ENCODE results near the gene SPEM1.

Gene SPEM1, protein sequence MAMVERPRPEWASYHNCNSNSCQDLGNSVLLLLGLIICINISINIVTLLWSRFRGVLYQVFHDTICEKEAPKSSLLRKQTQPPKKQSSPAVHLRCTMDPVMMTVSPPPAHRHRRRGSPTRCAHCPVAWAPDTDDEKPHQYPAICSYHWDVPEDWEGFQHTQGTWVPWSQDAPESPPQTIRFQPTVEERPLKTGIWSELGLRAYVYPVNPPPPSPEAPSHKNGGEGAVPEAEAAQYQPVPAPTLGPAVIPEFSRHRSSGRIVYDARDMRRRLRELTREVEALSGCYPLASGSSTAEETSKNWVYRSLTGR

DNA sequence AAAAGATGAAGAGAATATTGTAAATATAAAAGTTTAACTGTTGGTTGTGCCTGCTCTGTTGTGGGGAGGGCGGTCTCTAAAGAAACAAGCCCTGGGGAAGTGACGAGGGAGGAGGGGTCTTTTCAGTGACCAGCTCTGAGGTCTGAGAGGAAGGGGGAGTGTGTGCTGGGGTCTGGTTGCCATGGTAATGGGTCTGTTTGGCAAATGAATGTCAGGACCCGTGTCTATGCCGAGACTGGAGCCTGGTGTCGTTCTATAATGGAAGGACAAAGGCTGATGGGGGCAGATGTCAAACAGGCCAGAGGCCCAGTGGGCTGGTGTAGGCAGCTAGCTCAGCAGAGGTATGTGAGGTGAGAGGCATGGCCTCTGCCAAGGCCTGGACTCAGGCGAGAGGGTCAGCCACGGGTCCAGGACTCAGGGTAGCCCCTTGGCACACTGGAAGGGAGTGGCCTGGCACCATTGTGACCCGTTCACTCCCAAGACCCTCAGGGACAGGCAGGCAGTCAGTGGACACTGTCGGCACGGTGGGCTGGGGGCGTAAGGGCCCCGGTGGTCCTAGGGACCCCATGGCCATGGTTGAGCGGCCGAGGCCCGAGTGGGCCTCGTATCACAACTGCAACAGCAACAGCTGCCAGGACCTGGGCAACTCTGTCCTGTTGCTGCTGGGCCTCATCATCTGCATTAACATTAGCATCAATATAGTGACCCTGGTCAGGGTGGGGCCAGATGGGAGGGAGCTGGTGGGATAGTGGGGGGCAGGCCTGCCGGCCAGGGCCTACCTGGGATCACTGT lies at the start of gene SPEM1:
Gene SPEM1, plus strand, starts transcription at position 506 of the 792 bp plus-strand sequence. Its CDS starts 61 bp downstream, at position 567.
- DNase-seq (ENCODE audit: low spot score): no peak

DNA sequence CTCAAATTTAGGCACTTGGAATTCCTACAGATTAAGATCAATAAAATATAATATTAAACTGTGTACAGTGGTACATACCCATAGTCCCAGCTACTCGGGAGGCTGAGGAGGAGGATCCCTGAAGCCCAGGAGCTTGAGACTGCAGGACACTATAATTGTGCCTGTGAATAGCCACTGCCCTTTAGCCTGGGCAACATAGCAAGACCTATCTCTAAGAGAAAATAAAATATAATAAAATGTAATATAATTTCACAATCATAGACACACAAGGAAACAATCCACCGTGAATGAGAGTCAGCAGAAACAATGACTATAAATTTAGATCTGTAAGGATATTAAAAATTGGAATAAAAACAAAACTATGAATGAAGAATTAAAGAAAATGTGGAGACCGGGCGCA lies 49.3 kb upstream of the SPEM1 start:
- DNase-seq (ENCODE audit: low spot score): no peak

DNA sequence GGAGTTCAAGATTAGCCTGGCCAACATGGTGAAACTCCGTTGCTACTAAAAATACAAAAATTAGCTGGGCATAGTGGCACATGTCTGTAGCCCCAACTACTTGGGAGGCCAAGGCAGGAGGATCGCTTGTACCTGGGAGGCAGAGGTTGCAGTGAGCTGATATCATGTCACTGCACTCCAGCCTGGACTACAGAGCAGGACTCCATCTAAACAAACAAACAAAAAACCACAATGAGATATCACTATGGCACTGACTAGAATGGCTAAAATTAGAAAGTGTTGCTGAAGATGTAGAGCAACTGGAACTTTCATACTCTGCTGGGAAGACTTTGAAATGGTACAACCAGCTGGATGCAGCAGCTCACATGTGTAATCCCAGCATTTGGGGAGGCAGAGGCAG lies 45.8 kb upstream of the SPEM1 start:
- DNase-seq (ENCODE audit: low spot score): no peak

DNA sequence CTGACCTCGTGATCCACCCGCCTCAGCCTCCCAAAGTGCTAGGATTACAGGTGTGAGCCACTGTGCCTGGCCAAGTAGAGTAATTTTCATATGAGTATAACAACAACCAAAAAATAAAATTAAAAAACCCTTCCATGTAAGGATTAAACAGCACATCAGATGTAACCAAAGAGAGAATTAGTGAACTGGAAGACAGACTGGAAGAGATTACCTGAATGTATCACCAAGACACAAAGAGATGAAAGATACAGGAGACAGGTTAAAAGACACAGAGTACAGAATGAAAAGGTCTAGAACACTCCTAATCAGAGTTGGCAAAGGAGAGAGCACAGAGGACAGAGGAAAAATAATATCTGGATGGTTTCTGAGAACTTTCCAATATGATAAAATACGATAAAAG lies 41.0 kb upstream of the SPEM1 start:
- DNase-seq (ENCODE audit: low spot score): no peak

DNA sequence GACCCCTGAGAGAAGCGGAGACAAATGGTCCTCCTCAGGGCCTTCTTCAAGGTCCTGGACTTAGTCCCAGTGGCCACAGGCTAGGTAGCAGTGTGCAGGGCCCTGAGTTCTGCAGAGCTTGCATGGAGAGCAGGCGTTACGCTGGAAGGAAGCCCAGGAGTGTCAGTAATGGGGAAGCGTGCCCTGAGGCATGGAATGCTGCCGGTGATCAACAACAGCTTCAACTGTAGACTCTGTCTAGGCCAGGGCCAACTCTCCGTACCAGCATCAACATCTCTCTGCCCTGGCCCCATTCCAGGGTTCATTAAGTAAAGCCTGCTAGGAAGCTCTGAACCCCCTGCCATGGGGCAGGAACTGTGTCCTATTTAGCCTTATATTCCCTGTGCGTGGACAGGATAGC lies 39.8 kb upstream of the SPEM1 start:
- DNase-seq (ENCODE audit: low spot score): peak; percentile 82

DNA sequence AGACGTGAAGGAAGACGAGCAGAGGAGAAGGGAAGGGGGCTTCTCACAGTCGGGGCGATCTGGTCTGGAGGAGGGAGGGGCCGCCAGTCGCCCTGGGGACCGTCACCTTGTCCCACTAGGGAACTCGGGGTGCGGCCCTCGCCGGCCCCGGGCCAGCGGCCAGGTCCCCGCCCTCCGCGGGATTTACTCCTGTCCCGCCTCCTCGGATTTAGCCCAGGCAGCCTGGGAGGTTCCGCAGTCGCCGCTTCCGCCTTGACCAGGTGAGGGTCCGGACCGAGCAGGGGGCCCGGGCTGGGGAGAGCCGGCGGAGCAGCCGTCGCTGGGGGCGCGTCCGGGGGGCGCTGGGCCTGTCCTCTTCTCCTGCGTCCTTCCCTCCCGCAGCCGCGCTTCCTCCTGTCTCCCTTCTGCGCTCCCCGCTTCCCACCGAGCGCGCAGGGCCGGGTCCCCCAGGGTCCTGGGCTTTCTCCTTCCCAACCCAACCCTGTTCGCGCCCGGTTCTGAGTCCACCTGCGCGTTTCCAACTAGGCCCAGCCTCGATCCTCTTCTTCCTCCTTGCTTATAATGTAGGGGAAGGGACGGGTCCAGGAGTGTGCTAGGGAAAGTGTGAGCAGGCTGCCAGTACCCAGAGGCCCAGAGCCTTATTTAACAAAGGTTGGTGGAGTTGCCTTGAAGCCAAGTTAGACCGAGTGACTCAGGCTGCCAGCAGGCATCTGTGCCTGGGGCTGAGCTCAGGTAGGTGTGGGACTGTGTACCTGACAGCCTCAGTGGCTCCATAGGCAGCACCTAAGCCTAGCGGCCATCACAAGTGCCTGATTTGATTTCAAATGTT lies 39.1 kb upstream of the SPEM1 start, which contains the start of gene TNK1:
Gene TNK1, plus strand, starts transcription at position 235 of the 829 bp plus-strand sequence. CDS start 1,838 bp downstream, outside the sequence.
- peak; percentile 63 for DNase-seq (ENCODE audit: low spot score)

DNA sequence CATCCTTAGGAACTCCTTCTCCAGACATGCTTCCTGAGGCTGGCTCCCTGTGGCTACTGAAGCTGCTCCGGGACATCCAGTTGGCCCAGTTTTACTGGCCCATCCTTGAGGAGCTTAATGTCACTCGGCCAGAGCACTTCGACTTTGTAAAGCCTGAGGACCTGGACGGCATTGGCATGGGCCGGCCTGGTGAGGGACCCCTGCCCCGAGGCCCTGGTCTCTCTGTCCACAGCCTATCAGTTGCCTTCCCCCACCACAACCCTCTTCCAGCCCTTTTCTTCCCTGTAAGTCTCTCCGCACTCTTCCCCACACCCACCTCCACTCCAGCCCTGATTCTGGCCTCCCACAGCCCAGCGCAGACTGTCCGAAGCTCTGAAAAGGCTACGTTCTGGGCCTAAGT lies 37.2 kb upstream of the SPEM1 start:
- DNase-seq (ENCODE audit: low spot score): no peak

DNA sequence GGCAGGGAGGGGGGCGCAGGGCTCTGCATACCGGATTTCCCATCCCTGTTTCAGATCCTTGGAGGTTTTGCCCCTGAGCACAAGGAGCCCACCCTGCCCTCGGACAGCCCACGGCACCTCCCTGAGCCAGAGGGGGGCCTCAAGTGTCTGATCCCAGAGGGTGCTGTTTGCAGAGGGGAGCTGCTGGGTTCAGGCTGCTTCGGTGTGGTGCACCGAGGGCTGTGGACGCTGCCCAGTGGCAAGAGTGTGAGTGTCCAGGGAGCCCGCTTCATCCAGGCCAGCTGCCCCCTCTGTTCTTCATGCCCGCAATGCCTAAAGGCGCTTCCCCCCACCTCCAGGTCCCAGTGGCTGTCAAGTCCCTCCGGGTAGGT lies 36.8 kb upstream of the SPEM1 start:
- no peak for DNase-seq (ENCODE audit: low spot score)

DNA sequence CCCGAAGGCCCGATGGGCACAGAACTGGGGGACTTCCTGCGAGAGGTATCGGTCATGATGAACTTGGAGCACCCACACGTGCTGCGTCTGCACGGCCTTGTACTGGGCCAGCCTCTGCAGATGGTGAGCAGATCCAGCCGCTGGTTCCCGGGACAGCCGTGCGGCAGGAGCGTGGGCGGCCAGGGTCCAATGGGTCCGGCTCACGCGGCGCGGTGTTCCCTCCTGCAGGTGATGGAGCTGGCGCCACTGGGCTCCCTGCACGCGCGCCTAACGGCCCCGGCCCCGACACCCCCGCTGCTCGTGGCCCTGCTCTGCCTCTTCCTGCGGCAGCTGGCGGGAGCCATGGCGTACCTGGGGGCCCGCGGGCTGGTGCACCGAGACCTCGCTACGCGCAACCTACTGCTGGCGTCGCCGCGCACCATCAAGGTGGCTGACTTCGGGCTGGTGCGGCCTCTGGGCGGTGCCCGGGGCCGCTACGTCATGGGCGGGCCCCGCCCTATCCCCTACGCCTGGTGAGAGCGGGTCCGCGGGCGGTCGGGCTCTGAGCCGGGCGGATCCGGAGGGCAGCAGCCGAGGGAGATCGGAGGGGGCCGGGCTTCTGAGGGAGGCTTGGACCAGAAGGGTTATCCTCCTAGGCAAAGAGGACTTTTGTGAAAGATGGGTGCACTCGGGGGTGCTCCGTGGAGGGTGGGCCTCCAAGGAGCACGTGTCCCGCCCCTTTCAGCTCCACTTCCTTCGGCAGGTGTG lies 36.2 kb upstream of the SPEM1 start:
- DNase-seq (ENCODE audit: low spot score): peak; percentile 40

DNA sequence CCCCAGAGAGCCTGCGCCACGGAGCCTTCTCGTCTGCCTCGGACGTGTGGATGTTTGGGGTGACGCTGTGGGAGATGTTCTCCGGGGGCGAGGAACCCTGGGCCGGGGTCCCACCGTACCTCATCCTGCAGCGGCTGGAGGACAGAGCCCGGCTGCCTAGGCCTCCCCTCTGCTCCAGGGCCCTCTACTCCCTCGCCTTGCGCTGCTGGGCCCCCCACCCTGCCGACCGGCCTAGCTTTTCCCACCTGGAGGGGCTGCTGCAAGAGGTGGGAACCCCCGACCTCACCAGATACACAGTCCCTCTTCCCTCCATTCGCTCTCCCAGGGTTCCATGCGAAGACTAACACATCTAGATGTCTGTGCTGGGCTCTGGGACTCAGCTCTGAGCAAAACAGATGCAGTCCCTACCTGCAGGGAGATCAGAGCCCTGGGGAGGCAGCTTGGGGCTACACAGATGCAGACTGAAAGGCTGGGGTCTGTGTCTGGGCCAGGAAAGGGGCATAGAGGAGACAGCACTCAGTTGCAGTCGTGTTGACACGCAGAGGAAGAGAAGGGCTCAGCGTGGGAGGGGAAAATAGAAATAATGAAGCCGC lies 35.5 kb upstream of the SPEM1 start:
- no peak for DNase-seq (ENCODE audit: low spot score)

DNA sequence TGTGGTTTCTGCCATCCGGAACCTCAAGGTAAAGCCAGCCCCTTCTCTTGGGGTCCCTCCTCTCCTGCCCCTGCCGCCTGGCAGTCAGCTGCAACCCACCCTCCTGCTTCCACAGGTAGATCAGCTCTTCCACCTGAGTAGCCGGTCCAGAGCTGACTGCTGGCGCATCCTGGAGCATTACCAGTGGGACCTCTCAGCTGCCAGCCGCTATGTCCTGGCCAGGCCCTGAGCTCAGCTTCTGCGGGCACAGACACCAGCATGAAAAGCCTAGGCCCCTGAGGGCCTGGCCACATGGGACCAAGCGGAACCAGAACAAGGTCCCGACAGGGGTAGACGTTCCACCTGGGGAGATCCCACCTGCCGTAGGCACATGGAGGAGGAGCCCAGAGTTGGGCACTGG lies 31.3 kb upstream of the SPEM1 start:
- DNase-seq (ENCODE audit: low spot score): no peak

DNA sequence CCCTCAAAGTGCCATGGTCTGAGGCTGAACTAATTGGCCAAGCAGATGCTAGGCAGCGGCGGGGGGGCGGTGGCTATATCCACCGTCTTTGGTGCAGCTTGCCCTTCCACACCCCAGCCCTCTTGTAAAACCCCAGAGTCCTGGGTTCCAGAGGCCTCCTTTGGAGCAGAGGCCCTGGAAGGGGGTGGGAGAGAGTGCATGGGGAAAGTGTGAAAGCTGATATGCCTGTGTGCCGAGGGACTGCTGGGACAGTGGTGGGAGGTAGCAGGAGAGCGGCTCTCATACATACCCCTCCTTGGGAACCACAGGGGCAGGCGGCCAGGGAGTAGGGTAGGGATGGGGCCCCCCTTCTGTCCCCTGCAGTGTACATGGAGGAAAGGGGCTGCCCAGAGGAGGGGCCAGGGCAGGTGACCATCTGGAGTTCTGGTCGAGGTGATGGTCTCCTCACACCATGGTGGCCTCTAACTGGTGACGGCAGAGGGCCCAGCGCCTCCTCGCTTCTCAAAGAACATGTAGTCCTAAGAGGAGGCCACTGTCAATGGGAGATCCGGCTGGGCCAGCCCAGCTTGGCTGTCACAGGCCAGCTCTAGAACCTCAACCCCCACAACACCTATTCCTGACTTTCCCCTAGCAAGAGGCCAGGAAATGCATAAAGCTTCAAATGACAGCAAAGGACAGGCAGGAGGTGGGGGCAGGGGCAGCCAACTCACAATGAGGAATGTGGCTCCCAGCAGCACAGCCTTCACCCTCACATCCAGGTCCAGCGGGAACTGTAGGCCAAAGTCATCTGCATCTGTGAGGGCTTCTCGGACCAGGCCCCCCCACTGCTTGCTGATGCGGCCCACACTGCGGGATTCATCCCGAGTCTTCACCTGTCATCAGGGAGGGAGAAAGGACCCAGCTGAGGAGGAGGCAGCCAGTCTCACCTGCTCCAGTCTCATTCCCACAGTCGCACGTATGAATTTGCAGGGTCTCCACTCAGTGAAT lies 29.9 kb upstream of the SPEM1 start:
- no peak for DNase-seq (ENCODE audit: low spot score)

DNA sequence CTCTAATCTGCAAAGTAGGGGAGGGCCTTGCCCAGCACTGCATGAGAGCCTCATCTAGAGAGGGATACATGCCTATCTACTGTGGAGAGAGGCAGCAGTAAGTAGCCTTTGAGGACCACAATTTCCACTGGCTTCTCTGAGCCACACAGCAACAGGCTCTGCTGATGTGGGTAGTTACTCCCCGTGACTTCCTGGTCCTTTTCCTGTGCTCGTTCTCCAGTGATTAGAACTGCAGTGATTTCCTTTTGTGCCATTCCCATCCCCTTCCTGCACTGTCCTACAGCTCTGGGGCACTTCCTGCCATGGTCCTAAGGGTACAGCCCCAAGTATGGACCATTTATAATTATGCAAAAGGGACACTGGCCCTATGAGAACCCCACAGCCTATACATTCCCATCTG lies 28.8 kb upstream of the SPEM1 start:
- no peak for DNase-seq (ENCODE audit: low spot score)

DNA sequence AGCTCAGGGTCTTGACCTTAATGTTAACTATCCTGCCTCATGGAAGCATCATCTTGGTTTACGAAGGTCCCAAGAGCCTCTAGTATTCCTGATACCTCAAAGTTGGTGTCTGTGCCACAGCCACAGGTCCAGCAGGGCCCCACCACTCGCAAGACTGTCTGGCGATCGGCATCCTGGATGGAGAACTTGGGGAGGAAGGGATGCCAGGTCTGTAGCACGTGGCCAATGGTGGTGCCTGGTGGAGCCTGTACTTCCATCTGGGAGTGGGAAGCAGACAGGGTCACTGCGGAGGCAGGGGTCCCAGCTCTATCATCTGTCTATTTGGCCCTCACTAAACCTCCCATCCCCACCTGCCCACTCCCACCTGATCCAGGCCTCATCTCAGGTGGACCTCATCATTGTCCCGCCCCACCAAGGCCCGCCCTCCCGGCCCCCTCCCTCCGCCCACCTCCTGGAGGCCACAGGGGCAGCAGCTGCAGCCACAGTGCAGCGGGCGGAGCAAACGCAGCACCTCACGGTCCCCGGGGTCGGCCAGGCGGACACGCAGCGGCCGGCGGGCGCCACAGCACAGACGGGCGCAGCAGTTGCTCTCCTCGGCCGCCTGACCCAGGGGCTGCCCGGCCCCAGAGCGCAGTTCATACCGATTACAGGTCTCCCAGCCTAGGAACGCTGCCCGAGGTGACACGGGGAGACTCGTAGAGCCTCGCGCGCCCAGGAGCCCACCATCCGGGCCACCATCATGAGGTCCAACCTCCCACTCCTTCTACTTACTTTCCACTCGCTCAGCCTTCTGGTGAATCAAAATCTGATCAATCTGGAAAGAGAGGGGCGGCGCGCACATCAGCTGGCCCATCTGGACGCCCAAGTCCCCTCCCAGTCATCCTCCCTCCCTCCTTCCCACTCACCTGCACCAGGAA lies 27.2 kb upstream of the SPEM1 start:
- no peak for DNase-seq (ENCODE audit: low spot score)

DNA sequence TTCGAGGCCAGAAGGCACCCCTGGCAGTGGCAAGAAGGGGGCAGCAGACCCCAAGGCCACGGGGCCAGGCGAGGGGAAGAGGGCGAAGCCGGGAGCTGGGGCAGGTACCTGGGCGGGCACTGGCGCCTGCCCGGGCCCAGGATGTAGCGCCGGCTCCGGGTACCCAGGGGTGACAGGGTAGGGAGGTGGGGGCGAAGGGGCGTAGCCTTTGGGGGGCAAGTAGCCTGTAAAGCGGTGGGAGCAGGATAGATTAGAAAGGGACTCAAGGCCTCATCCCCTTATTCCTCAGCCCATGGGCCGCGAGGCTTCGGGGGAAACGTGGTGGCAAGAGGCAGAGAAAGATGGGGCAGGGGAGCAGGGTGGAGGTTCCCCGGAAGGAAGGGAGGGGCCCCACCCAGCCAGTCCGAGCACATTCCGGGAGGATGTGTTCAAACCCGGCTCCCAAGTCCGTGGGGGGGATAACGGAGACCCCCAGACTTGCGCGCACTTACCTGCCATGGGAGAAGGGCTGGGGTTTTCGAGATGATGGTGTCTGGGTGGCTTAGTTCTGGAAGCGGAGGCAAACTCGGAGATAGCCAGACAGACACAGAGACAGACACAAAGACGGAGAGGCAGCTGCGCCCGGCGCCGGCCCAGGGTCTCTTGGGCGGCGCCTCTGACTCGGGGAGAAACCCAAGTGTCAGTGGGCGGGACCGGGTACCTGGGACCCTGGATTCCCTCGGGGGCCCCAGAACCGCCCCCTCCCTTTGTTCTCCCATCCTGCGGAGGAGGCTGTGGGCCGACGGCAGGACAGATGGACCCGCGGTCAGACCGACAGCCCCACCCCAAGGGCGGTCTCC lies 26.3 kb upstream of the SPEM1 start:
- DNase-seq (ENCODE audit: low spot score): peak; percentile 35

DNA sequence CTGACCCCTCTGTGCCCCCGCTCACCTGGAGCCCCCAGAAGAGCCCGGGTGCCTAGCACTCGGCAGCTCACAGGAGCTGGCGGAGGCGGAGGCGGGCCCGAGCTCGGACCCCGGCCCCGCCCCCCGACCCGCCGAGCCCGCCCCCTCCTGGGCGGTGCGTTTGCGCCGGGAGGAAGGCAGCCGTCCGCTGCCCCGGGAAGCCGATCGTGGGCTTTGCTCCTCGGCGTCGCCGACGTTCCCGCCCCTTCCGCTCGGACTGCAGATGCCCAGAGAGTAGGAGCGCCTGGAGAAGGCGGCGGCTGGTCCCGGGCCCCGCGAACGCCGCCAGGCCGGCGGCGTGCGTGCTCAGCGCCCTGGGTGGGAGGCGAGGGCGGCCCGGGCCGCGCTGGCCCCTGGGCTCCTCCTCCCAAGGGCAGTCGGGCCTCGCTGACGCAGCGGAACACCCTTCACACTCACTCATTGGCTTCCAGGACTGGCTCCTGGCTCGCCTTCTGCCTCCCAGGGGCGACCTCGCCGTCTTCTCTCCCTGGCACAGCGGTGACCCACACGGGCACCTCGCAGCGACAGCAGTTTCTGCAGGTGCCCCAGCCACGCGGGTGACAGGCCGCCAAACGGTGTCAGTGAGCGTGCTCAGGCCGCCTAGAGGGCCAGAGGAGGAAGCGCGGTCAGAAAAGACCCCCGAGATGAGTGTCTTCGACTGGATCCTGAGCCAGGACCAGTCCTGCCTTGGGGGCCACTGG lies 25.5 kb upstream of the SPEM1 start, which contains the start of gene PLSCR3:
Gene PLSCR3, minus strand, starts transcription at position 74 of the 740 bp plus-strand sequence. CDS start 415 bp downstream, outside the sequence.
- peak; percentile 92 for DNase-seq (ENCODE audit: low spot score)

DNA sequence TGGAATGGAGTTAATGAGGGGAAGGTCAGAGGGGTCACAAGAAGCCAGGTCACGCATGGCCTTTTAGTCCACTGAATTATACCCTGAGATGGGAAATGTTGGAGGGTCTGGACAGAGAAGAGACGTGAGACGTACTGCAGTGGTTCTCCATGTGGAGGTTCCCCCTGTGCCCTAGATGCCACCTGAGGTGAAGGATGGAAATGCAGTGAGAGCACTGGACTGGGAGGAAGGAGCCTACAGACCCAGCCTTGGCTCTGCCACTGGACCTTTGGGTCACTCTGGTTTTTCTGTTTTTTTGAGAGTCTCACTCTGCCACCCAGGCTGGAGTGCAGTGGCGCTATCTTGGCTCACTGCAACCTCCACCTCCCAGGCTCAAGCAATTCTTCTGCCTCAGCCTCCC lies 24.0 kb upstream of the SPEM1 start:
- no peak for DNase-seq (ENCODE audit: low spot score)
